ENCODE results near the gene RHEX.
"Not testable (repeated sequence)": the region's sequence is repeated elsewhere in the genome, so short reads cannot be mapped to it uniquely, and the experiment has no call there.

Gene RHEX

GRCh38 chr1:206060844-206061243 lies 7.9 kb downstream of the RHEX start:
- no peak for DNase-seq

GRCh38 chr1:206062464-206062863 lies 9.5 kb downstream of the RHEX start:
- no peak for DNase-seq

- not testable (repeated sequence) for DNase-seq
Measured at GRCh38 chr1:206064001-206064400, 11.0 kb downstream of the RHEX start.

GRCh38 chr1:206064501-206064900 lies 11.5 kb downstream of the RHEX start:
- DNase-seq, result not testable (repeated sequence)

GRCh38 chr1:206065547-206066145 lies 12.7 kb downstream of the RHEX start:
- no peak for DNase-seq

- no peak for DNase-seq
Measured at GRCh38 chr1:206066479-206067171, 13.7 kb downstream of the RHEX start.

- no peak for DNase-seq
Measured at GRCh38 chr1:206067486-206068227, 14.7 kb downstream of the RHEX start.

- DNase-seq, result no peak
Measured at GRCh38 chr1:206068314-206068713, 15.3 kb downstream of the RHEX start.

- no peak for DNase-seq
Measured at GRCh38 chr1:206070627-206071304, 17.8 kb downstream of the RHEX start.

GRCh38 chr1:206074839-206075238 lies 21.9 kb downstream of the RHEX start:
- DNase-seq, result no peak

- no peak for DNase-seq
Measured at GRCh38 chr1:206075786-206076755, 23.1 kb downstream of the RHEX start.

GRCh38 chr1:206079135-206079534 lies 26.2 kb downstream of the RHEX start:
- no peak for DNase-seq

- no peak for DNase-seq
Measured at GRCh38 chr1:206080026-206080820, 27.2 kb downstream of the RHEX start.

- DNase-seq, result no peak
Measured at GRCh38 chr1:206081856-206082255, 28.9 kb downstream of the RHEX start.

GRCh38 chr1:206082831-206083695 lies 30.1 kb downstream of the RHEX start:
- no peak for DNase-seq

- no peak for DNase-seq
Measured at GRCh38 chr1:206083750-206084149, 30.8 kb downstream of the RHEX start.

GRCh38 chr1:206087091-206087490 lies 34.1 kb downstream of the RHEX start:
- DNase-seq, result no peak

GRCh38 chr1:206089341-206089740 lies 36.4 kb downstream of the RHEX start:
- no peak for DNase-seq

GRCh38 chr1:206094024-206094423 lies 41.1 kb downstream of the RHEX start:
- DNase-seq, result no peak

- DNase-seq, result no peak
Measured at GRCh38 chr1:206097381-206097780, 44.4 kb downstream of the RHEX start.

Data from NCI-H345 (cell line).